Neural cell (in vitro differentiated cells): ENCODE measurements around the gene PARVG. TPM values are rescaled to one million over a fixed set of nuclear protein-coding genes. Genes with fewer than 3 reads are reported as not detected.

ENCODE experiments used
- H2AFZ ChIP-seq: fragments of 200-600, 300-800 bp; sonication (generic), shearing (Covaris generic); 2 replicates; pipeline ENCODE4 v1.6.0; 2014; ENCODE audit warnings: low read depth, mild to moderate bottlenecking, antibody characterized with exemption, low read length, moderate library complexity
- H3F3A ChIP-seq: fragments of 200-600 bp; shearing (Covaris generic); 2 replicates; pipeline ENCODE4 v1.6.1; 2016; ENCODE audit warnings: mild to moderate bottlenecking, moderate library complexity, mixed read lengths, antibody characterized with exemption, low read length; ENCODE audit not compliant: insufficient read depth, poor library complexity, severe bottlenecking
- H3K27ac ChIP-seq: fragments of 200-600, 300-800 bp; sonication (generic), shearing (Covaris generic); 2 replicates; pipeline ENCODE4 v1.5.1; 2014; ENCODE audit warnings: mild to moderate bottlenecking, low read length, moderate library complexity
- H3K27me3 ChIP-seq: fragments of 300-800, 200-600 bp; sonication (generic), shearing (Covaris generic); 2 replicates; pipeline ENCODE4 v1.6.0; 2014; ENCODE audit warnings: mild to moderate bottlenecking, low read depth, low read length, moderate library complexity; ENCODE audit not compliant: insufficient read depth
- H3K36me3 ChIP-seq: fragments of 300-800, 200-600 bp; sonication (generic), shearing (Covaris generic); 2 replicates; pipeline ENCODE4 v1.5.1; 2014; ENCODE audit warnings: mild to moderate bottlenecking, antibody characterized with exemption, low read length, moderate library complexity; ENCODE audit not compliant: insufficient read depth
- H3K4me2 ChIP-seq: fragments of 300-800, 200-600 bp; sonication (generic), shearing (Covaris generic); 2 replicates; pipeline ENCODE4 v1.6.0; 2014; ENCODE audit warnings: mild to moderate bottlenecking, low read length
- H3K4me3 ChIP-seq: fragments of 300-800, 200-600 bp; sonication (generic), shearing (Covaris generic); 2 replicates; pipeline ENCODE4 v1.5.1; 2014; ENCODE audit warnings: mild to moderate bottlenecking, low read length, moderate library complexity
- H3K79me2 ChIP-seq: fragments of 200-600 bp; shearing (Covaris generic); replicated peaks from 2 replicates; pipeline ENCODE4 v1.6.0; 2014; ENCODE audit warnings: mild to moderate bottlenecking, low read length, moderate library complexity; ENCODE audit not compliant: insufficient read depth
- H3K9ac ChIP-seq: fragments of 300-800, 200-600 bp; sonication (generic), shearing (Covaris generic); 2 replicates; pipeline ENCODE4 v1.6.1; 2016; ENCODE audit warnings: mild to moderate bottlenecking, low read length, mixed read lengths
- H3K9me2 ChIP-seq: fragments of 200-600 bp; shearing (Covaris generic); 2 replicates; pipeline ENCODE4 v1.6.1; 2016; ENCODE audit warnings: mild to moderate bottlenecking, low read length, mixed read lengths; ENCODE audit not compliant: insufficient read depth
- H3K9me3 ChIP-seq: fragments of 200-600, 300-800 bp; sonication (generic), shearing (Covaris generic); 2 replicates; pipeline ENCODE4 v1.6.1; 2016; ENCODE audit warnings: mild to moderate bottlenecking, mixed run types, low read length, moderate library complexity, mixed read lengths
- H4K20me1 ChIP-seq: fragments of 200-600 bp; shearing (Covaris generic); 2 replicates; pipeline ENCODE4 v1.6.1; 2016; ENCODE audit warnings: mild to moderate bottlenecking, mixed run types; ENCODE audit not compliant: insufficient read depth
- CTCF ChIP-seq: fragments of 450-650 bp; IDR thresholded peaks from 2 replicates; pipeline ENCODE4 v1.5.1; 2014; ENCODE audit warnings: antibody characterized with exemption, mild to moderate bottlenecking, moderate library complexity; ENCODE audit not compliant: poor library complexity, severe bottlenecking
- EP300 ChIP-seq: fragments of 450-650 bp; conservative IDR thresholded peaks from 2 replicates; pipeline ENCODE4 v1.6.1; 2014; ENCODE audit warnings: antibody characterized with exemption, mild to moderate bottlenecking, moderate library complexity; ENCODE audit not compliant: poor library complexity, severe bottlenecking
- EZH2 ChIP-seq: fragments of 200-600, 300-800 bp; shearing (Covaris generic), sonication (generic); IDR thresholded peaks from 2 replicates; pipeline ENCODE4 v1.6.1; 2014; ENCODE audit warnings: antibody characterized with exemption, low read length, borderline replicate concordance, mild to moderate bottlenecking; ENCODE audit not compliant: insufficient read depth, poor library complexity, severe bottlenecking
- MXI1 ChIP-seq: fragments of 450-650 bp; conservative IDR thresholded peaks from 2 replicates; pipeline ENCODE4 v1.6.1; 2014; ENCODE audit warnings: antibody characterized with exemption, mild to moderate bottlenecking; ENCODE audit not compliant: poor library complexity, severe bottlenecking
- POLR2AphosphoS5 ChIP-seq: IDR thresholded peaks from 2 replicates; pipeline ENCODE4 v1.6.1; 2012
- RAD21 ChIP-seq: fragments of 450-650 bp; conservative IDR thresholded peaks from 2 replicates; pipeline ENCODE4 v1.6.1; 2014; ENCODE audit warnings: antibody characterized with exemption, mild to moderate bottlenecking, moderate library complexity
- REST ChIP-seq: IDR thresholded peaks from 2 replicates; pipeline ENCODE4 v1.6.1; 2012; ENCODE audit warnings: borderline replicate concordance
- SMC3 ChIP-seq: fragments of 450-650 bp; conservative IDR thresholded peaks from 2 replicates; pipeline ENCODE4 v1.6.1; 2014; ENCODE audit warnings: antibody characterized with exemption, mild to moderate bottlenecking, moderate library complexity; ENCODE audit not compliant: poor library complexity
- TAF1 ChIP-seq: IDR thresholded peaks from 2 replicates; pipeline ENCODE4 v1.6.1; 2012; ENCODE audit warnings: low read depth
- polyA plus RNA-seq: library from polyadenylated mRNA; depleted of rRNA; stranded (reverse); fragments of >200 nt; gene quantifications from 2 replicates; pipeline ENCODE4 v1.2.3, GENCODE V29; 2014

Gene PARVG
- polyA plus RNA-seq, 1 donor from 2014 or later, result not detected

GRCh38 chr22:44142421-44143104 is 38.2 kb upstream of the PARVG start:
- no peak overlapping the region for H3K27ac ChIP-seq
- H3K9me3 ChIP-seq, result no peaks in the 10 kb centered on the region
- TF ChIP-seq POLR2AphosphoS5, result no peak
- TF ChIP-seq TAF1, result no peak
- no peak for TF ChIP-seq SMC3
- no peak for TF ChIP-seq EZH2
- TF ChIP-seq REST, result no peak
- no peak for TF ChIP-seq MXI1
- TF ChIP-seq EP300, result no peak
- H2AFZ ChIP-seq, result no peak overlapping the region
- no peak overlapping the region for H3K4me3 ChIP-seq
- no peaks in the 10 kb centered on the region for H3K79me2 ChIP-seq
- H3K36me3 ChIP-seq, result no peaks in the 10 kb centered on the region
- H3K4me2 ChIP-seq, result no peak overlapping the region
- no peaks in the 10 kb centered on the region for H3F3A ChIP-seq
- H3K27me3 ChIP-seq, result no peaks in the 10 kb centered on the region
- H3K9ac ChIP-seq, result no peak overlapping the region
- no peaks in the 10 kb centered on the region for H4K20me1 ChIP-seq
- no peaks in the 10 kb centered on the region for H3K9me2 ChIP-seq

- Histone ChIP-seq H3K4me2 (no peak overlapping the region), H3F3A (no peaks in the 10 kb centered on the region), H3K27me3 (no peaks in the 10 kb centered on the region), H4K20me1 (no peaks in the 10 kb centered on the region), H2AFZ (no peak overlapping the region), H3K79me2 (no peaks in the 10 kb centered on the region), H3K36me3 (no peaks in the 10 kb centered on the region), H3K9me2 (no peaks in the 10 kb centered on the region), H3K4me3 (peak overlapping the region; percentile 30), H3K27ac (peak overlapping the region; percentile 3), H3K9ac (peak overlapping the region; percentile 38), H3K9me3 (no peaks in the 10 kb centered on the region)
- TF ChIP-seq REST (no peak), RAD21 (no peak), EP300 (no peak), SMC3 (no peak), POLR2AphosphoS5 (no peak), MXI1 (no peak), TAF1 (no peak), CTCF (no peak), EZH2 (no peak)
Observed at GRCh38 chr22:44143105-44143474, 37.6 kb upstream of the PARVG start.
